ENCODE measurements around the gene ADPRS. TPM values are rescaled to one million over a fixed set of nuclear protein-coding genes. Genes with fewer than 3 reads are reported as not detected.

The ADPRS gene
- total and polyA plus RNA-seq, 2 experiments from 2014 or later, result 22.6 to 46.6 TPM

DNA sequence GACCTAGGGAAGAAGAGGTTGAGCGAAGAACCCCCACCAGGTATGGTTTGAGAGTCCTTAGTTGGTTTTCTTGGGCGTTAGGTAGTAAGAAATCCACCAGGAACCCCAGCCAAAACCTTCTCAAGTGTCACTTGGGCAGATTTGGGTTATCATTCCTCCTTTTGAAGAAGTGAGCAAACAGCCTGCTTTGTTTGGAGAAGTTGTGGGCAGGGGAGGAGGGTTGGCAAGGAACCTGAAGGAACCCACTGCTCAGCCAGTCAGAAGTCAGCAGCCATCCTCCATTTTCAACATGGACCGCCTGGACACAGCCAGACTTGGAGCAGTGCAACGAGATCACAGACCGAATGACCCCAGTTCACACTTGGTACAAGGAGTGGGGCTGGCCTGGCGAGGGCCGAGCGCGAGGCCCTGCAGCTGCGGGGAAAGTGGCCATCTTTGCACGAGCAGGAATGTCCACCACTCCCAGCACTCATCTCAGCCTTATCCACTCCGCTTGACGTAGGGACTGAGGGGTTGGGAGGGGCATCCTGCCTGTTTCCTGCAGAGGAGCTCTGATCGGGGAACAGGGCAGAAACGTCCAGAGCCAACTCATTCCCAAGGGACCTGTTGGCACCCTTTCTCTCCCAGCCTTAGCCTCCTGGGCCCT lies 7.2 kb downstream of the ADPRS start (continued):
- TF ChIP-seq, protein P1, sequence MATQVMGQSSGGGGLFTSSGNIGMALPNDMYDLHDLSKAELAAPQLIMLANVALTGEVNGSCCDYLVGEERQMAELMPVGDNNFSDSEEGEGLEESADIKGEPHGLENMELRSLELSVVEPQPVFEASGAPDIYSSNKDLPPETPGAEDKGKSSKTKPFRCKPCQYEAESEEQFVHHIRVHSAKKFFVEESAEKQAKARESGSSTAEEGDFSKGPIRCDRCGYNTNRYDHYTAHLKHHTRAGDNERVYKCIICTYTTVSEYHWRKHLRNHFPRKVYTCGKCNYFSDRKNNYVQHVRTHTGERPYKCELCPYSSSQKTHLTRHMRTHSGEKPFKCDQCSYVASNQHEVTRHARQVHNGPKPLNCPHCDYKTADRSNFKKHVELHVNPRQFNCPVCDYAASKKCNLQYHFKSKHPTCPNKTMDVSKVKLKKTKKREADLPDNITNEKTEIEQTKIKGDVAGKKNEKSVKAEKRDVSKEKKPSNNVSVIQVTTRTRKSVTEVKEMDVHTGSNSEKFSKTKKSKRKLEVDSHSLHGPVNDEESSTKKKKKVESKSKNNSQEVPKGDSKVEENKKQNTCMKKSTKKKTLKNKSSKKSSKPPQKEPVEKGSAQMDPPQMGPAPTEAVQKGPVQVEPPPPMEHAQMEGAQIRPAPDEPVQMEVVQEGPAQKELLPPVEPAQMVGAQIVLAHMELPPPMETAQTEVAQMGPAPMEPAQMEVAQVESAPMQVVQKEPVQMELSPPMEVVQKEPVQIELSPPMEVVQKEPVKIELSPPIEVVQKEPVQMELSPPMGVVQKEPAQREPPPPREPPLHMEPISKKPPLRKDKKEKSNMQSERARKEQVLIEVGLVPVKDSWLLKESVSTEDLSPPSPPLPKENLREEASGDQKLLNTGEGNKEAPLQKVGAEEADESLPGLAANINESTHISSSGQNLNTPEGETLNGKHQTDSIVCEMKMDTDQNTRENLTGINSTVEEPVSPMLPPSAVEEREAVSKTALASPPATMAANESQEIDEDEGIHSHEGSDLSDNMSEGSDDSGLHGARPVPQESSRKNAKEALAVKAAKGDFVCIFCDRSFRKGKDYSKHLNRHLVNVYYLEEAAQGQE (IDR thresholded peaks at IDR 0.05; ENCODE audit: unreplicated experiment), result no peak
- no peak for TF ChIP-seq EZH2 (IDR thresholded peaks at IDR 0.05; ENCODE audit: low read depth, unreplicated experiment)
- TF ChIP-seq, protein P2, sequence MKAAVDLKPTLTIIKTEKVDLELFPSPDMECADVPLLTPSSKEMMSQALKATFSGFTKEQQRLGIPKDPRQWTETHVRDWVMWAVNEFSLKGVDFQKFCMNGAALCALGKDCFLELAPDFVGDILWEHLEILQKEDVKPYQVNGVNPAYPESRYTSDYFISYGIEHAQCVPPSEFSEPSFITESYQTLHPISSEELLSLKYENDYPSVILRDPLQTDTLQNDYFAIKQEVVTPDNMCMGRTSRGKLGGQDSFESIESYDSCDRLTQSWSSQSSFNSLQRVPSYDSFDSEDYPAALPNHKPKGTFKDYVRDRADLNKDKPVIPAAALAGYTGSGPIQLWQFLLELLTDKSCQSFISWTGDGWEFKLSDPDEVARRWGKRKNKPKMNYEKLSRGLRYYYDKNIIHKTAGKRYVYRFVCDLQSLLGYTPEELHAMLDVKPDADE (IDR thresholded peaks at IDR 0.05), result no peak
- no peak for TF ChIP-seq NANOG (IDR thresholded peaks at IDR 0.05; ENCODE audit: borderline replicate concordance)

DNA sequence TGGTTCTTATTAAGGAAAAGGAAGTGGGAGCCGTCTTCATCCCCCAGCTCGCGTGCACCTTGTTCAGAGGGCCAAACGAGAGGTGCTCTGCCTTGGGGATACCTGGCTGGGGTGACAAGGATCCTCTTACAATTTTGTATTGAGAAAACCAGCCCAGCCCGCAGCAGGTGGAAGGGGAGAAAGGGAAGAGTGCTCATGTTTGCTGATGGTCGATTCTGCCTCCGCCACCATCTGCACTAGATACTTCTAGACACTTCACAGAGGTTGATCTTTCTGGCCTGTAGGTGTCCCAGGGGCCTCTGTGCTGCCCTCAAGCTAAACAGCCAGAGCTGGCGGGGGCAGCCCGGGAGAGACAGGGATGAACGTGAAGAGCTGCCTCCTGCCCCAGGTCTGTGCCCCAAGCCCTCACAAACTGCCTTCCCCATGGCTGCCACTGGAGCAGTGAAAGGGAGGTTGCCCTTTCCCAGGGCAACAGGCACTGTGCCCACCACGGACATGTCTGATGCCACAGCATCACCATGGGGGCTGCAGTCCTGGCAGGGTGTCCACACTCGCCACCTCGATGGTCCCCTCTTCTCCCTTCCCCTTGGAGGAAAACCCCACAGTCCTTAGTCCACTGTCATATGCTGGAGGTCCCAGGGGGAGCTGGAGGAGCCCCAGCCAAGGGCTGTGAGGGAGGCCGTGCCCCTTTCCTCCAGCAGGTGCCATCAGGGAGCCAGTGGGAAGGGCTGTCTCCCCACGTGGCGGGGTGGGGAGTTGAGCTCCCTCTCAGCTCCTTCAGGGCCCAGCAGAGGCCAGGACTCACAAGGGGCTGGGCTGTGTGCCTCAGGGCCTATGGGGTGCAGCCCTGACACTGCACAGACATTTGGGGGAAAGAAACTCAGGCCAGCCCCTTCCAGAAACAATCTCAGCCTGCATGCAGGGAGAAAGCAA lies 8.1 kb downstream of the ADPRS start:
- ATAC-seq (peak; percentile 84), DNase-seq (ENCODE audit: low spot score) (peak; percentile 84)
- H3K4me3 Mint-ChIP-seq, result no peak overlapping the region; the same call in 2 of the 3 replicates
- Histone ChIP-seq H3K4me2 (no peak overlapping the region), H4K20me1 (replicated peaks; ENCODE audit: insufficient read depth) (no peaks in the 10 kb centered on the region), H3K9me2 (ENCODE audit: insufficient read depth) (no peaks in the 10 kb centered on the region), H3K36me3 (ENCODE audit: insufficient read depth) (peaks cover 13% of the 10 kb centered on the region; the same call in 1 of the 2 replicates), H3F3A (replicated peaks; ENCODE audit: low read depth) (0 out of 2 replicates have a peak, but pooled peaks cover 16% of the 10 kb centered on the region), H3K27me3 (ENCODE audit: insufficient read depth) (no peaks in the 10 kb centered on the region), H3K79me2 (replicated peaks; ENCODE audit: insufficient read depth) (no peaks in the 10 kb centered on the region), H3K4me3 (no peak overlapping the region), H3K27ac (ENCODE audit: low read depth) (no peak overlapping the region), H3K4me1 (ENCODE audit: insufficient read depth) (peaks cover 6% of the 10 kb centered on the region), H2AFZ (peak overlapping the region; percentile 84; the same call in 1 of the 2 replicates)
- peak overlapping the region; percentile 81 for H3K27ac Mint-ChIP-seq
- H3K27me3 Mint-ChIP-seq (ENCODE audit: insufficient read depth, low read depth, poor library complexity), result peaks cover 3% of the 10 kb centered on the region
- no peak for TF ChIP-seq CREB1 (CRISPR knock-in tag; IDR thresholded peaks at IDR 0.05; ENCODE audit: low read depth)
- TF ChIP-seq, protein P3, sequence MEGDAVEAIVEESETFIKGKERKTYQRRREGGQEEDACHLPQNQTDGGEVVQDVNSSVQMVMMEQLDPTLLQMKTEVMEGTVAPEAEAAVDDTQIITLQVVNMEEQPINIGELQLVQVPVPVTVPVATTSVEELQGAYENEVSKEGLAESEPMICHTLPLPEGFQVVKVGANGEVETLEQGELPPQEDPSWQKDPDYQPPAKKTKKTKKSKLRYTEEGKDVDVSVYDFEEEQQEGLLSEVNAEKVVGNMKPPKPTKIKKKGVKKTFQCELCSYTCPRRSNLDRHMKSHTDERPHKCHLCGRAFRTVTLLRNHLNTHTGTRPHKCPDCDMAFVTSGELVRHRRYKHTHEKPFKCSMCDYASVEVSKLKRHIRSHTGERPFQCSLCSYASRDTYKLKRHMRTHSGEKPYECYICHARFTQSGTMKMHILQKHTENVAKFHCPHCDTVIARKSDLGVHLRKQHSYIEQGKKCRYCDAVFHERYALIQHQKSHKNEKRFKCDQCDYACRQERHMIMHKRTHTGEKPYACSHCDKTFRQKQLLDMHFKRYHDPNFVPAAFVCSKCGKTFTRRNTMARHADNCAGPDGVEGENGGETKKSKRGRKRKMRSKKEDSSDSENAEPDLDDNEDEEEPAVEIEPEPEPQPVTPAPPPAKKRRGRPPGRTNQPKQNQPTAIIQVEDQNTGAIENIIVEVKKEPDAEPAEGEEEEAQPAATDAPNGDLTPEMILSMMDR (conservative IDR thresholded peaks at IDR 0.05; ENCODE audit: low read depth in 2 of 2), result peak; percentile 48 to 66
- H3K36me3 Mint-ChIP-seq (ENCODE audit: low read depth), result peaks cover 26% of the 10 kb centered on the region
- H3K9me3 Mint-ChIP-seq, result no peaks in the 10 kb centered on the region
- H3K4me1 Mint-ChIP-seq, result peaks cover 17% of the 10 kb centered on the region

All from GM23338 (cell line).